GM20431 (cell line): ENCODE results near the gene ASTN2.

ENCODE experiments used
- in situ Hi-C: fragments of 300-500 bp; cut with MseI, MboI; formaldehyde crosslinking; loops from one replicate; pipeline ENCODE4 v1.15.0; 2020; ENCODE audit warnings: low sequenced_read_pairs; ENCODE audit not compliant: unreplicated experiment

ASTN2 gene

DNA sequence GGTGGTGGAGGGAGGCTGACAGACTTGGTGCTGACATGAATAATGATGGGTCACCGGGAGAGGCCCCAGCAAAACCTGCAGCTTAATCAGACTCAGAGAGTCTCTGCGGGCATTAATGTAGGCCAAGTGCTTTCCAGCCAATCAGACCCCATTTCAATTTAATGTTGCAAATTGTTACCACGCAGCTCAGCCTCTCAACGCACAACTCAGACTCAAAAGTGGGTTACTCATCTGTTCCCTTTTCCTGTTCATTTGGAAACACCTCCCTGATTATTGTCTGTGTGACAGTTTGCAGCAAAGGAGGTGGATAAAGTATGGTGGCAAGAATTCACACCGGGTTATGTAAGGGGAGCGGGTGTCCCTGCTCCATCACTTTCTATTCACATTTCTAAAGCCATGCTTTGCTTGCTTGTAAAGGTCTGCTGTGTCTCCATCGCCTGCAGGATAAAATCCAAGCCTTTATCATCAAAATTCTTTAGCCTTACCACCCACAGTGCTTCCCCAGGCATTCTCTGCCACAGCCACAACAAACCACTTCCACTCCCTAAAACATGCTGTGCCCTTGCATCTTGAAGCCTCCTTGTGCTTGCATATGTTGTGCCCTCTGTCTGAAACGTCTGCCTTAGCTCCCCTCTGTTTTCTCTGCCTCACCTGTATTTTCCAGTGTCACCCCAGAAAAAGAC lies 156.5 kb downstream of the ASTN2 start:
- in situ Hi-C loops = no loop called here

DNA sequence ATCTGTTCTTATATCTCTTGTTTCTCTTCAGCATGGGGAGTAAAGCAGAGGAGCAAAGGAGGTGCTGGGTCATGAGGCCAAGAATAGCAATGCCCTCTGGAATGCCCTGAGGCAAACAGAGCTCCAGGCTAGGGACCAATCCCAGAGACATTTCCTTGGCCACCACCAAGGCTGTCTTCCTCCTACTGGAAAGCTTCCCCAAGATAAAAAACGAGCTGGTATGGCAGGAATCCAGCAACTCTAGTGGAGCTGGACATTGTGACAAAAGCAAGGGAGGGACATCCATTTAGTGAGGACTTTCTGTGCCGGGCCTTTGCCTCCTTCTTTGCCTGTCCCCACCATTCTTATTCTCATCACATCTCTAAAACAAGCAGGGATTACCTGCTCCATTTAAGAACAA lies 161.6 kb downstream of the ASTN2 start:
- in situ Hi-C loops = no loop called here

DNA sequence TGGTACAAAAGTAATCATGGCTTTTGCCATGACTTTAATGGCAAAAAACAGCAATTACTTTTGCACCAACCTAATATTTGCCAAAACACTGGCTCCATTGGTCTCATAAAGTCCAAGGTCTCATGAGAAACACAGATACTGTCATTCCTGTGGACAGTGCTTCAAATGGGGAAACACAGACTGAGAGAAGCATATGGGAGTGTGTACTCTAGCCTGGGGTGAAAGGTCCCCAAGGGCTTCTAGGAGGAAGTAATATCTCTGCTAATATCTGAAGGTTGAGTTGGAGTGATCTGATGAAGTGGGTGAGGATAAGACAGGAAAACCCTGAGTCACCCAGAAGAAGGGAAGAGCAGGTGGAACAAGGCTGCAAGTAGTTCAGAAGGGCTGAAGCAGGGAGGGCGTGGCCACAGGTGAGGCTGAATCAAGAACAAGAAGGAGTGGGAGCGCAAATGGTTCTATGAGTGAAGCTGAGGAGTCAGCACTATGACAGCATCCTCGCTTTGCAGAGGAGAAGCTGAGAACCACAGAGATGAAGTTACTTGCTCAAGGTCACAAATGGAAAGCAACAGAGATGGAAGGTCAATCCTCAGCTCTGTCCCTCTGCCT lies 164.1 kb downstream of the ASTN2 start:
- in situ Hi-C loops = no loop called here

DNA sequence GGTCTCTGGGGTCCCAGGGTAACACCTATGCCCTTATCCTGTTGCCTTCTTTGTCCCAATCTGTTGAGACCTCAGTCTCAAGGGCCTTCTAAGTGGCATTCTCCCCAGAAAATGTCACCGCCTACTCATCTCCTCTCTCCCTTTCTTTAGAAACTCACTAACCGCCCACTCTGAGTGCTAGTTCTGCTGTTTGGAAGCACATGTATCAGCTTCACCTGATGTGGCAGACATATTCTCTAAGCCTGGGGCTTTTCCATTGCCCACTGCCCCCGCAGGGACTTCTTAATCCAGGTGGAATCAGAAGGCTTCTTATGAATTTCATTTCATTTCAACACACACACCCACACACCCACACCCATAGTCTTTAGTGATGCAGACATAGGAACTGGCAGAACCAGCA lies 165.1 kb downstream of the ASTN2 start:
- in situ Hi-C loops = no loop called here

DNA sequence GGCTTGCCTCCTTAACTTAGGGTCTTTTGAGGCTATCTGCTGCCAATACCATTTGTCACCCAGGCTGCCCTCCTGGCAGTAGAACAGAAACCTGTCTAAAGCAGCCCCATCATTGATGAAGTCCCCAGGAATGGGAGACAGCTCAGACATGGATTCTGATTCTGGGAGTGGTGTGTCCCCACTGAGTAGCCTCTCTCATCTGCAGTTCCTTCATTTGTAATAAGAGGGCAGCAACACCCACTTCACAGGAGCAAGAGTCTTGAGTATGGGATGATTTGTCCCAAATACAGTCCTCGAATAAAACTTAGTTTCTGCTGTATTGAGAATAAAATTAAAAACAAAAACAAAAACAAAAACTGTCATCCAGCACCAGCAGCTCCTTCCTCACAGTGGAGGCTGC lies 167.6 kb downstream of the ASTN2 start:
- in situ Hi-C loops = no loop called here

DNA sequence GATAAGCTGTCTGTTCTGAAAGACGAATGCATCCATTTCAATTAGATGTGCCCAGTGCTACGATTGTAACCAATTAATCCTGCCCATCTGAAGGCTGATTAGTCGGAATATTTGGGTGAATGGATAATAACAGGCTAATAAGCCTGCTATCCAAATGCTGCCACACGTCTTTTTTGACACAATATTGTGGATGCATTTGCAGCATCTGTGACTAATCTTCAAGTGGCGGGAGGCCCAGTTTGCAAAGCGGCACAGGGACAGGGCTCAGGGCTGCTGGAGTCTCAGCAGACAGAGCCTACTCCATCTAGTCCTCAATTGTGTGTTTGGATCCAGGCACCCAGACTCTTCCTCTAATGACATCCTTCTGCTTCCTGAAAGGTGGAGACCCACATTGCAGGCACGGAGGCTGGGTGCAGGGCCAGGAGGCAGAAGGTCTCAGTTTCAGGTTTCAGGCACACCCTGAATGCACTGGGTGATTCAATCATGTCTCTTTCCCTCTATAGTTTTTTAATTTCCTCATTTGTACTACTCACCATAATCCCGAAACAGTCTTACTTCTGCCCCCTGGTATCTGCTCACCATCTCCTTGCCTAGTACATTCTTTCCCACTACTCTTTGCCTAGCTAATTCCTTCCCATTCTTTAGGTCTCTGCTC lies 169.6 kb downstream of the ASTN2 start:
- in situ Hi-C loops = no loop called here

DNA sequence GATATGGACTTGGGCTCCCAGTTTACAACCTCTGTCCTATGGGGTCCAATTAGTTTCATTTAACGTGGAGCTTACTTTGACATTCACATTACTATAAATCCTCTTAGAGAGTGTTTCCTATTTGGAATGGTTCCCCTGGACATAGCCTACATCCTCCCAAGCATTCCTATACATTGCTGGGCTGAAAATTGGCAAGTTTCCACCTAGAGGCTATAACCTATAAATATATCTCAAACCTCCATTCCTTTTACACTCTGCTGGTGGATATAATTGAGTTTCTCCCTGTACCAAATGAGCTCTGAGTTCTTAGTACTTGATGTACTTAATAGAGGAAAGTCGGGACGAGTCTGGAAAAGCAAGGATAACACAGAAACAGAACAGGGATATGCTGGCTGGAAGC lies 172.8 kb downstream of the ASTN2 start:
- in situ Hi-C loops = no loop called here

DNA sequence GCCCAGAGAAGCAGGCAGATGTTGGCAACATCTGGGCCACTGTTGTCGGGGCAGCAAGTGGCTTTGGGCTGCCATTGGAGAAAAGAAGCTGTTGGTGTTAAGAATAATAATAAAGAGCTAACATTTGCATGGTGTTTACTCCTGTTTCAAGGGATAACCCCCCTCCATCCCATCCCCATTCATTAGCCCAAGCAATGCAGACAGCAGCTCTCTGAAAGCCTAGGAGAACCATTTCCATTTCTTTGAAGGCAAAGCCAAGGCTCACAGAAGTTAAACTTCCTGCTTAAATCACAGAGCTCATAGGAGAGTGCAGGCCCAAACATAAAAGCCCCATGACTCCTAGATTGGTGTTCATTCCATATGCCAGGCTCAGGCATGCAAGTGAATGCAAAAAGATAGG lies 175.4 kb downstream of the ASTN2 start:
- in situ Hi-C loops = no loop called here

DNA sequence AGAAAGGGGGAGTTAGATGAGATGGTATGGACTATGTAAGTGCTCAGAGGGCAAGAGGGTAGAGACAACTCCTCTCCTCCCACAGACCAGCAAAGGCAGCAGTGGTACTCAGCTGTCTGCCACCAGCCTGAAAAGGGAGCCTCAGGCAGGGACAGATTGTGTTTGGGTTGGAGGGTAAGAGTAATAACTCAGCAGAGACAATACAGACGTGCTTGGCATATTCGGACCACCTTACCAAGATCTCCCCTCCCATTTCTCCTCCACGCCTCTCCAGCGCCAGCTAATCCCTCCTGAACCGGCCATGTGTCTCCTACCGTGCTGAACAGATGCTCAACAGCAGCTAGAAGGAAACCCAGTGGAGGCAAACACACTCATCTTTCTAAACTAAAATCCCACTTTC lies 180.8 kb downstream of the ASTN2 start:
- in situ Hi-C loops = no loop called here

DNA sequence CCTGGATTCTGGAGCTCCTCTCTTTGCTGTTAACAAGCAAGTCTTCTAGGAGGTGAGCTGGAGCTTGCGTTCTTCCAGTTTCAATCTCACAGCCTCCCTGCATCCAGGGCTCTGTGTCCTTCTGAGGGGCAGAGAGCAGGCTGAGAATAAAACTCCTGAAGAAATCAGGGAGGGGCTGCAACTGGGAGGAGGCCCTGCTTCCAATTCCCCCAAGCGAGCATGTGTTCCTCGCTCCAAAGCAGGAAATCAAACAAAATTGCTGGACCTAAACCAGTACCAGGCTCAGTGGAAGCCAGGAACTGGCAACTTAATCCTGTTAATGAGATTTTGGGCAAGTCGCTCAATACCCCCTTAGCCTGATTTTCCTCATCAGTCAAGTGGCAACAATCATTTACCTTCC lies 181.8 kb downstream of the ASTN2 start:
- in situ Hi-C loops = no loop called here

DNA sequence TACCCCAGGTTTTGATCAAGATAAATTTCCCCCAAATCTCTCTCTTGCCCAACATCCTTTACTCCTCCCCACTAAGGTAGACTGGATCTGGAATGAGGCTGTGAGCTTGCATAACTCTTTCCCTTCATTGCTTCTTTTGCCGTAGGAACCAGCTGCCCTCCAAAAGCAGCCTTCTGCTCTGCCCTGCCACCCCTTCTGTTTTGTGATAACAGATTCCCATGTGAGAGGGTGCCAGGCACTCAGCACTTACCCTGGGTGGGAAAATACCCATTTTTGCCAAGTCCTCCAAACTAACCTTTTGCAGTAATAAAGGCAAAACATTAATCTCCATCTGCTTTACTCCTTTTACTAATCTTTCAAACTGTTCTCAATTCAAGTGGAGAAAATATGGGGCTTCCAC lies 182.6 kb downstream of the ASTN2 start:
- in situ Hi-C loops = no loop called here

DNA sequence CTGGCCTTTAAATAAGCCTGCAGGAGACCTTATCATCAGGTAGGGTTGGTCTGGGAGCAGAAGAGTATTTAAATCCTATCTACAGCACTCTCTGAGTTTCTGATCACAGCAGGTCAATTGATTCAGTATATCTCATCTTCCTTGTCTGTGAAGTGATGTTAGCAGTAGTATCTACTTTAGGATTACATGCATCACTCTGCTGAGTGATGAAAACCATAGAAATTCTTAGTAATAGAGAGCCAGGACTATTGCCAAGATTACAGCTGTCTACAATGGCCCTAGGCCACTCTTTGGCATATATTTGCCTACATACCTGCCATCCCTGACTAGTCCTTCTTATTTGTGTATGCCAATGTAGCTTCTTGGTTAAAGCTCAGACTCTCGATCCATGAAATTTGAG lies 183.8 kb downstream of the ASTN2 start:
- in situ Hi-C loops = no loop called here

DNA sequence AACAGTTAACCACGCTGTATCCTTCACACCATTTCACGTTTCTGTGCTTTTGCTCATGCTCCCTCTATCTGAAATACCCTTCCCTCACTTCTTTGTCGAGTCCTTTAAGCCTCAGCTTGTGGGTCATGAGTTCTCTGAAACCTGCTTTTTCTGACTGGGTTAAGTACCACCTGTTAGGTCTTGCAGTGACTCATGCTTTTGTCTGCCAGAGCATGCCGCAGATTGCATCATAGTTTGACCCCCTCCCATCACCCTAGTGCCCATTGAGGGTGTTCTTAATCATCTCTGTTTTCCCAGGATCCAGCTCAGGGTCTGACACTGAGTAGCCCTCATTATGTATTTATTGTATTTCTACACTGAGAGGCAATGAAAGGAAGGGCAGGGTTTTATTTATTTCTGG lies 190.2 kb downstream of the ASTN2 start:
- in situ Hi-C loops = no loop called here

DNA sequence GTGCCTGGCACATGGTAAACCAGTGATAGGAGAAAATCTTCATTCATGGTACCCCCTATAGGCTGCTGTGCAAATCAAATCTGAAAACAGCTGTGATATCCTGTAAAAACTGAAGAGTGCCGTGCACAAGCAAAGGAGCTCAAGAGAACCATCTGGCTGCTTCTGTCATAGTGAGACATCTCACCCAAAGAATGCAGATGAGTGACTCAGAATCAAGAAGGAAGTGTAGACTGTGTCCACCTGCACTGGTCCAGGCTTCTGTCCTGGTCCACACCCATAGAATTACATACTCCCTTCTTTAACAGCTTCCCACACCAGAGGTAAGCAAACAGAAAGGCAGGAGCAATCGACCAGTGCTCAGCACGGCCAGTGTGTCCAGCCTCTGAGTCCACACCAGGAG lies 195.9 kb downstream of the ASTN2 start:
- in situ Hi-C loops = no loop called here

DNA sequence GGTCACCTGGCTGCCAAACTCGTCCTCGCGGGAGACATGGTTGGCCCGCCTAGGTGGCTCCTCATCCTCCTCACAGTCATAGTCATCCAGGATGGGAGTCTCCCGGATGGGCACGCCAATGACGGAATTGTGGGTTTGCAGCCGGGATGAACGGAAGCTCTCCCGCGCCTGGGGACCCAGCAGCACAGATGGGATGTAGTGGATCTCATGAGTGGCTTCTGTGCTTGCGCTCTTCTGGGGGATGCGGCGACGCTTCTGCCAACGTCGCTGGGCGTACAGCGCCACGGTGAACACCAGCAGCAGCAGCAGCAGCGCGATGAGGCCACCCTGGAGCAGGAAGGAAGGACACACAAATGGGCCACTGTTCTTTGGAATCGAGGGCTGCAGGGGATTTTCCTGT lies 200.4 kb downstream of the ASTN2 start:
- in situ Hi-C loops = no loop called here

DNA sequence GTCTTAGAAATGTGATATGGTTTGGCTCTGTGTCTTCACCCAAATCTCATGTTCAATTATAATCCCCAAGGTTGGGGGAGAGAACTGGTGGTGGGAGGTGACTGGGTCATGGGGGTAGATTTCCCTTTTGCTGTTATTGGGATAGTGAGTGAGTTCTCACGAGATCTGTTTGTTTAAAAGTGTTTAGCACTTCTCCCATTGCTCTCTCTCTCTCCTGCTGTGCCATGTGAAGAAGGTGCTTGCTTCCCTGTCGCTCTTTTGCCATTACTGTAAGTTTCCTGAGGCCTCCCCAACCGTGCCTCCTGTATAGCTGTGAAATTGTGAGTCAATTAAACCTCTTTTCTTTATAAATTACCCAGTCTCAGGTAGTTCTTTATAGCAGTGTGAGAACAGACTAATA lies 203.6 kb downstream of the ASTN2 start:
- in situ Hi-C loops = no loop called here

DNA sequence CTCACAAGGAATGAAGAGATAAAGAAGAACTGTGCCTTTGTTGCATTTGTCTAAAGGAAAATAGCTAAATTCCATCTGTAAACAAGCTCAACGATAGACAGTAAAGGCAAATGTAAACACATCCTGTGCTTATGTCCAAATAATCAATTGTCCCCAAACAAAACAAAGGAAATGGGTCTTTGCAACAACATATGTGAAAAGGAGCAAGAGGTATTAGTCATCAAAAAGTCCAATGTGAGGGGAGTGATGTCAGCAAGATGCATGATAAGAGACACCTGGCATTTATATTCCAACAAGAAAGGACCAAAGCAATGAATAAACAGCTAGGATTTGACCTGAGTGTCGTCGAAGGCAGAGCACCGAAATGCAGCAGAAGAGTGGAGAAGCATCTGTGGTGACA lies 209.1 kb downstream of the ASTN2 start:
- in situ Hi-C loops = no loop called here

DNA sequence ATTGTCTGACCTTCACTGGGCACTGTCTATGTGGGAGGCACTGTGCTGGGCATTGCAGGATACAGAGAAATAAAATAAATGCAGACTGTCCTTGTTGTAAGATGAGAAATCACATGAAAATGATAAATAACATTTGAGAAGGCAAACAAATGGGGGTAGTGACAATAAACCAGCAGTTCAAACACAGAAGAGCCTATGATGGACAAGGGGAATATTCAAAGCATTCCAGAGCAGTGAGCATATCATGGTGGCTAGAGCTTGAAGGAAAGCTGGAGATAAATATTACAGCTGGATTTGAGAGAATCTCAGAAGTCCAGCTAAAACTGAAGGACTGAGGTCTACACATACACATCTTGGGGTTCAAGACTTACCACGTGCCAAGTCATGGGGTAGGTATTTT lies 209.9 kb downstream of the ASTN2 start:
- in situ Hi-C loops = no loop called here

DNA sequence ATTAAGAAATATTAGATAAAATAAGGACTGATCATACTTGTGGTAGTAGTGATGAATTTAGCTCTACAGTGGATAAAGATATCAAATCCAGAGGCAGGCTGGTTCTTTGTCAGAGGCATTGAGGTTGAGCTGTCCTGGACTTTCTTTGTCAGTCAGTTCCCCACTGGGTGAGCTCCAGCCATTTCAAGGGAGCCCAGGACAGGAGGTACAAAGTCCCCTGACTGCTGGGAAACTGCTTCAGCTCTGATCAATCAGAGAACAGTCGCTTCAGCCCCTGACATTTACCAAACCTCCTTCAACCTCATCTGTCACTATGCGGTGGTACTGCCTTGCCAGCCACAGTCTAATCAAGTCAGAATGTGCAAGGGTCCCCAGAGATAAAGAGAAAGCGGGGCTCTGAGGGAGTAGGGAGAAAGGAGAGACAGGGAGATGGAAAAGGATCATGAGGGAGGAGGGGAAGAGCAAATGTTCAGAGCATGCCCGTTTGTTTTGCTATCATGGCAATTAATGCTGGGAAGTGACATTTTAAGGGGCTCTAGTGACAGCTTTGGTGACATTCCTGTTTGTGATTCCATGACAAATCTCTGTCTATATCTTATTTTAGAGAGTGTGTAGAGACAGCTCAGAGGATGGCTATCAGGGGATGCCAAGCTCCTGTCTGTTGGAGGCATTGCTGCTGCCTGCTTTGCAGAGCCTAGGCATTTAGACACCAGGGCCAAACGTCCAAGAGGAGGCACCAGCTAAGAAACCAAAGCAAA lies 223.2 kb downstream of the ASTN2 start:
- in situ Hi-C loops = no loop called here

DNA sequence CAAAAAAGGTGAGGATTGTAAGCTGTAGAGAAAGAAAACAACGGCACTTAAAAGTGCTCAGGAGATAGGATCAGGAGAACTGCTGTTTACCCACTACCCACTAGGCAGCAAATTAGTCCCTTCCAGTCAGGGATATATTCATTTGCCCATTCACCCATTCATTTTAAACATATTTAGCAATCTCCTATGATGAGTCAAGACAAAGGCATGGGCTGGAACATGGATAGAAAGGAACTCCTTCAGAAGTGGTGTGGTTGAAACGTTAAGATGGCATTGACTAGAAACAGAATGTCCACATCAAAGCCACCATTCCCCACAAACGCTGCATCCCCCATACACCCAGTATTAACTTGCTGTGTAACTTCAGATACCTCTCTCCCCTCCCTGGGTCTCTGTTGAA lies 225.7 kb downstream of the ASTN2 start:
- in situ Hi-C loops = no loop called here

DNA sequence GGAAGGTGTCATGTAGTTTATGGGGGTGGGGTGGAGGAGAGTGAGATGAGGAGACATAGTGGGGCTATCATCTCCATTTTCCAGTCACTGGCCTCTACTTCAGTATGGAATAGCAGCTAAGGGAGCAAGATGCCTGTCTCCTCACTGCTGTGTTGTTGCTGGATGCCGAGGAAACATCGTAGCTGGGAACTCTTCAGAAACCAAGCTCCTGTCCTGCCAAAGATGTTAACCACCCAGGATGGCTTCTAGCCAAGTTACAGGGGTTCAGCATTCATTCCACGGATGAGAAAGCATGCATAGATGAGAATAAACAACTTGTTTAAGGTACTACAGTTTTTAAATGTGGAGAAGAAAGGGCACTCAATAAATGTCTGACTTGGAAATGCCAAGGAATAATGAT lies 226.5 kb downstream of the ASTN2 start:
- in situ Hi-C loops = no loop called here
